T-helper 2 cell (primary cell): ENCODE measurements around the gene AIF1L.

Source experiments
- DNase-seq, 5 experiments: peaks; one replicate each; pipeline versions ENCODE4 v3.0.0 to v3.0.0-alpha.2; 2012 to 2022
- total RNA-seq, 2 donors: gene quantifications; one replicate each; lab custom pipeline; 2026; lab: John Stamatoyannopoulos, UW

The AIF1L gene
- 0.94 reads per million in 2 donors for total RNA-seq

DNA sequence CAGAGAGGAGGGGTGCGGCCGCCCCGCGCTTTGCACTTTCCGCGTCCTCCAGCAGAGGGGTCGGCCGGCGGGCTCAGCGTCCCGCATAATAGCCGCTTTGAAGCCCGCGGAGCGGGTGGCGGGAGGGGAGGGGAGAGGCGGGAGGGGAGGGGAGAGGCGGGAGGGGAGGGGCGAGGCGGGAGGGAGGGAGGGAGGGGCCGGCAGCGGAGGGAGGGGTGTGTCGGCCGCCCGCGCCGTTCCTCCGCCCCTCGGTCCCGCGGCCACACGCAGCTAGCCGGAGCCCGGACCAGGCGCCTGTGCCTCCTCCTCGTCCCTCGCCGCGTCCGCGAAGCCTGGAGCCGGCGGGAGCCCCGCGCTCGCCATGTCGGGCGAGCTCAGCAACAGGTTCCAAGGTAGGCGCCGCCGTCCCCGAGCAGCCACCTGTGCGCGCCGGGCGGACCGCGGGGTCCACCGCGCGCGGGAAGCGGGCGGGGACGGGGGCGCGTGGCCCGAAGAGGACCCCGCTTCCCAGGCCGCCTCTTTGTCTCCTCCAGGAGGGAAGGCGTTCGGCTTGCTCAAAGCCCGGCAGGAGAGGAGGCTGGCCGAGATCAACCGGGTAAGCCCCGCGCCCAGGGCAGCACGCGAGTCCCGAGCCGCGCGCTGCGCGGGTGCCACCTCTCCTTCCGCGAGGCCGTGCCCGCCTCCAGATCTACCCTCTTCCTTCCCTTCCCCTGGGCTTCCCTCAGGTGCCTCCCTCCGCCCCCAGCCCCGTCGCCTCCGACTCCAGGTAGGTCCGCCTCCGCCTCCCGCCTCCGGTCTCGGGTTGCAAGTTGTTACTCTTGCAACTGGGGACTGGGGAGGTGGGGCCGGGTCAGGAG is at the start of gene AIF1L:
Gene AIF1L (plus strand): TSS at position 263 of the 857 bp plus-strand sequence. CDS start 99 bp downstream, at position 362.
- DNase-seq: peak in 1 of 5 experiments; percentile 41

DNA sequence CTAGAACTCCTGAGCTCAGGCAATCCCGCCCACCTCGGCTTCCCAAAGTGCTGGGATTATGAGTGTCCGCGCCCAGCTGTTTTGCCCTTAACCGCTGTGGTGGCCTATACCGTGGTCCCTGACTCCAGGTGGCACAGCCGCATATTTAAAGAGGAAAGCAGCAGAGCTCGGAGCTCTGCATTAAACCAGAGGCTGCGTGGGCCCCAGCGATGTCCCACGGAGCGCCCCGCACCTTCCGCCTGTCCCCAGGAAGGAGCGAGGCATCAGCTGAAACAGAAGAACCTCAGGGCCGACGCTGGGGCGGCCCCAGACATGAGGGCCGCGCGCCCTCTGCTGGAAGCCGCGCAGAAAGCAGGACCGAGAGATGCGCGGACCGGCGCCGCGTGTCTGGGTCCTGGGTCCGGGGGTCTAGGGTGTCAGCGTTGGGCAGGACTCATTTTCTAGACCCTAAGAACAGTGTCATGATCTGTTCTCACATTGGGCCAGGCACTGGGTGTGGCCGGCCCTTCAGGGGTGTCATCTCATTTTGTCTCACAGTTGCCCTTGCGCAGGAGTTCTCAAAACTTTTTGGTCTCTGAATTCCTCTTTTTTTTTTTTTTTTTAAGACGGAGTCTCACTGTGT is 49.6 kb upstream of the AIF1L start:
- peak; percentile 27 to 74 (median 54) for DNase-seq

GRCh38 chr9:131048332-131048731 is 48.0 kb upstream of the AIF1L start:
- DNase-seq: no peak

DNA sequence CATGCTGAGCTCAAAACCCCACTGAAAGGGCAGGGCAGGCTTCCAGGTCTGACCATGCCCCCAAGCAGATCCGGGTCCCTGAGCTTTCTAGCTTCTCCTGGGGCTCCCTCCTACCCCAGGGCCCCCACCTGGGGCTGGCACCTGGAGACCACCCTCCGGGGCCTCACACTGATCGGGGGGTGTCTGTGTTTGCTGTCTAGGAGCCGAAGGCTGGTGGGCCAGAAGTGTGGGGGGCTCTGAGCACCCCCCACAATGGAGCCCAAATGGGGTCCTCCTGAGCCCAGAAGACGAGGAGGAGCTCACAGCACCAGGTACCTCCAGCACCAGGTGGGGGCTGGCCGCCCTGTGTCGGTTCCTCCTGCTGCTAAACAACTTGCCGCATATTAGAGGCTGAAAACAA is 47.5 kb upstream of the AIF1L start:
- DNase-seq: no peak

- no peak for DNase-seq
Measured at GRCh38 chr9:131049829-131050715, 46.3 kb upstream of the AIF1L start.

DNA sequence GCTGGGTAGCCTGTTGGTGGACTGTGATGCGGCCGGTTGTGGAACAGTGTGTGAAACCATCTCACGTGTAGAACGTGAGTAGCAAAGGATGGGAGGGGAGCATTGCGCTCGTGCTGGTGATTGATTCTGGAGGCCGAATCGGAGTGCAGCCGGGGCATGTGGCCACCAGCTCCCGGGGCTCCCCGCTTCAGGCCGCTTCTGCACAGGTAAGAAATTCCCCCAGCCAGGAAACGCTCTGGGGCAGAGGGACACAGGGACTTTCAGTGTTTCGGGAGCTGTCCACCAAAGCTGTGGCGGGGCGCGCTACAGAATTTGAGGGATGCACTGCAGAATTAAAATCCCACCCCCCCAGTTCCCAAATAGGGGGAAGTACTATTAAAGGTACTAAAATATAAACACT is 45.5 kb upstream of the AIF1L start:
- no peak for DNase-seq

DNA sequence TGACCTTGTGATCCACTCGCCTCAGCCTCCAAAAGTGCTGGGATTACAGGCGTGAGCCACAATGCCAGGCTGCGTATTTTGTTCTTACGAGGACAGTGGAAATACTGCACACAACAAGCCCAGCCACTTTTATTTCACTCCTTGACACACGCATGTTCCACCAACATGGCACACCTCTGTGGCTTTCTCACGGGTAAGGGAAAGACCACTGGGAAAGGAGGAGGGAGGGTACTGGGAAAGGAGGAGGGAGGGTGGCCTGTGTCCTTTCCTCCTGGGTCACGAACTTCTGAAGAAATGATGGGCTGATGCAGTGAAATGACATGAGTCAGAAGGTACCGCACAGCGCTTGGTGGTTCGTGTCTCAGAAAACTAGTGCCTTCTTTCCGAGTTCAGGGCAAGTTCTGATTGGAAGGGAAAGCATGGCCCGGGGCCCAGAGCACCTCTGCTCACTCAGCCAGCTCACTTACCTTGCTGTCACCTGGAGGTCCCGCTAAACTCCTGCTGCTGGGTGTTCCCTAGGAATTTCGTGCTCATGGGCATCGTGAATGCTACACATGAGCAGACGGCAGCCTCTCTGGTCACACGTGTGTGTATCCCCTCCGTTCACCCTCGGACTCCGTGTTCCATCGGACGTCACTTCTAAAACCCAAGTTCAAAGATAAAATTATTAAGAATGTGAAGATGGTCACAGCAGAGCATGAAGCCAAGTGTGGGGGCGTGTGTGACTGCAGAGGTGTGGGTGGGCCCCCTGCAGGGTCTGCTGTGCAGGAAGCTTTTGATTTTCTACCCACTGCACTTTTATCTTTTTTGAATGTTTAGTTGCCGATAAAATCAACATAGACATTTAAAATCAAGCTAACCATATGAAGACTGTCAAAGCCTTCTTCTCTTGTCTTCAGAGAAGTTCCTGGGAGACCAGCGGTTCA is 44.5 kb upstream of the AIF1L start:
- no peak for DNase-seq

DNA sequence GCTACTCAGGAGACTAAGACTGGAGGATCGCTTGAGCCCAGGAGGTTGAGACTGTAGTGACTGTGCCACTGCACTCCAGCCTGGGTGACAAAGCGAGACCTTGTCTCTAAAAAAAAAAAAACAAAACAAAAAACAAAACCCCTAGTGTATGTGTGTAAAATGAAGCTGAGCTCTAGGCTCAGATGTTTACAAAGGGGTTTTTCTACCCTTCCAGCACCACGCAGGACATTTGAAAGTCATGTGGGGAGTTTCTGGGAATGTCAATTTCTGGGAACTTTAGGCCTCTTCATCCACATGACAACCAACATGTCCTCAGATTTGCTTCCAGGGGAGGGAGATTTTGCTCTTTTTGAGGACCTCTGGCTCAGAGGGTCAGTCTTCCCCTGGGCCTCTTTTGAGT is 42.4 kb upstream of the AIF1L start:
- DNase-seq: no peak

DNA sequence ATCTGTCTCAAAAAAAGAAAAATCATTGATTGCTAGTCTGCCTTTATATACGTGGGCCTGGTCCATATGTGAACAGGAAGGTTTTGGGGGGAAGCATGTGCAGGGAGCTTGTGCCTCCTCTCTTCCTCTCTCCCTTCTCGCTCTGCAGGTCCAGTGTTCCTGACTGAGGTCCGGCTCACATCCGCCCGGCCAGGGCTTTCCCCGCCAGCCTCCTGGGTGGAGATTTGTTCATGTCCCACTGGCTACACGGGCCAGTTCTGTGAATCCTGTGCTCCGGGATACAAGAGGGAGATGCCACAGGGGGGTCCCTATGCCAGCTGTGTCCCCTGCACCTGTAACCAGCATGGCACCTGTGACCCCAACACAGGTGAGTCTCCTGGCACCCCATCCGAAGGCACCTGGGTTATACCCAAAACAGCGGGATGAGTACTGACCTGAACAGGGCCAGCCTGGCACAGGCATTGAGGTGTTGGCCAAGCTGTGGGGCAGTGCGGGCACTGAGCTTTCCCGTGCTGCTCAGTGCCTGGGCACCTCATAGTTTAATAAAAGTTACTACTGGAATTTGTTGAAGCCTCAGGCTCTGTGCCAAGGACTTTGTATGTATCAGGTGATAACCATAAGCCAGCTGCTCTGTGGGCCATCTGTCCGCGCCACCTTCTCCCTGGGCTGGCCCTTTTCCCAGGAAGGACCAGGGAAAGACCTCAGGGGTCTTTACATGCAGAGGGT is 39.4 kb upstream of the AIF1L start:
- no peak for DNase-seq

GRCh38 chr9:131060900-131061630 is 35.3 kb upstream of the AIF1L start:
- no peak for DNase-seq

DNA sequence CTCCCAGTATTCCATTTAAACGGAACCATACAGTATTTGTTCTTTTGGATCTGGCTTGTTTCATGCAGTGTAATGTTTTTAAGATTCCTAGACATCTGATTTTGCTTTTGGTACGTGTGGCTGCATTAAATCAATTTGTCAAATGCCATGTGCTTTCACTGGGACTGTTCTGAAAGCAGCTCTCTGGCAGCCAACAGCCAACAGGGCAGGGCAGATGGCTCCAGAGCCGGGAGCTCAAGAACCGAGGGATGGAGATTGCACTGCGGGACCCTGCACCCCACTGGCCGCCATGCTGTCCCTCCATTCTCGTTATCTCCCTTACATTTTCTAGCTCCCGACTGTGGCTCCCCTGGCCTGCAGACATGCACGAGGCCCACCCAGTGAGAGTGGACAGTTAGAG is 33.4 kb upstream of the AIF1L start:
- no peak for DNase-seq

- no peak for DNase-seq
Measured at GRCh38 chr9:131065599-131065998, 30.7 kb upstream of the AIF1L start.

DNA sequence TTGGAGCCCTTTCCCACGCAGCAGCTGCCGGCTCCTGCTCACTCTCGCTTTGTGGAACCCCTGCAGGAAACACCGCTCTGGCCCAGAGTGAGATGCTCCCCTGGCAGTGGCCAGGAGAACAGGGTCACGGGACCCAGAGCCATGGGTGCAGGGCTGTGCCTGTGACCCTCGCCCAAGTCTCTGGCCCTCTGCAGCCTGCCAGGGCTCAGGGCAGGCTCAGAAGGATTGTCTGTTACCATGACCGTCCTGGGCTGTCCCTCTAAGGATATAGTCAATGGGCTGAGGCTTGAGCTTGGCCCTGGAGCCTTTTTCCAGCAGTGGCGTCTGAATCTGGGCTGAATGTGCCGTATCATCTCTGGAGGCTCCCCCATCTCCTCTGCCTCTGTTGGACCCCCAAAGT is 28.7 kb upstream of the AIF1L start:
- DNase-seq: no peak

GRCh38 chr9:131068076-131068816 is 28.1 kb upstream of the AIF1L start:
- no peak for DNase-seq

DNA sequence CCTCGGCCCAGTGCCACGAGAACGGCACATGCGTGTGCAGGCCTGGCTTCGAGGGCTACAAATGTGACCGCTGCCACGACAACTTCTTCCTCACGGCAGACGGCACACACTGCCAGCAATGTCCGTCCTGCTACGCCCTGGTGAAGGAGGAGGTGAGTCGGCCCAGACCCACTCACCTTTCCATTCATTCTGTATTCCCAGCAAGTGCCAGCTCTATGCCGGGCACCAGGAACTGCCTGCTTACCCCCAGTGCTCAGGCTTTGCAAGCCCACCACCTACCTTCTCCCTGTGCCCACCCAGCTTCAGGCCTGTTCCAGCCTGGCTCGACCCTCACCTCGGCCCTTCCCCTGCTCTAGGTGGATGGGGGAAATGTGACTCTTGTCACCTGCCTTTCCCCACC is 26.6 kb upstream of the AIF1L start:
- DNase-seq: no peak

DNA sequence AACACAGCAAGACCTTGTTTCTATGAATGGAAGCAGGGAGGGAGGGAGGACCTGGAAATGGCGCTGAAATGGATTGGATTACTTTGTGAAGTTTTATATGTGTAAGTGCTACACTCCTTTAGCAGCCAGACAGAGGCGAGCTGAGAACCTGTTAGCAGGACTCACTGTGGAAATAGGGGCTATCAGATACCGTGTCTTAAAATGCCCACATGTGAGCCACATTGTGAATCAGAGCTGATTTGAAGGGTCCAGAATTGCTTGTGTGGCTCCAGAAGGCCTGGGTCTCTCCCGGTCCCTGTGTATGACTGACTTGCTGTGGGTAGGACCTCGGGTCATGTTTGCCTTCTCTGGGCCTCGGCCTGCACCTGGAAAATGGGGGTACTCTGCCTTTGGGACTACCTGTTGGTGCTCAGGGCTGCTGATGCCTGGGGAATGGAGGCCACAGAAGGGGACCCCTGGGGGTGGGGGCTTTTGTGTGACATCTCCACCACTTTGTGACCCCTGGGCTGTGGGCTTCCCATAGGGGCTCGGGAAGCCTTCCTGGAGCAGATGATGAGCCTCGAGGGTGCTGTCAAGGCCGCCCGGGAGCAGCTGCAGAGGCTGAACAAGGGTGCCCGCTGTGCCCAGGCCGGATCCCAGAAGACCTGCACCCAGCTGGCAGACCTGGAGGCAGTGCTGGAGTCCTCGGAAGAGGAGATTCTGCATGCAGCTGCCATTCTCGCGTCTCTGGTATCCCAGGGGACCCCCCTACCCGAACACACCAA is 24.0 kb upstream of the AIF1L start:
- DNase-seq: no peak

GRCh38 chr9:131072871-131073237 is 23.5 kb upstream of the AIF1L start:
- no peak for DNase-seq

DNA sequence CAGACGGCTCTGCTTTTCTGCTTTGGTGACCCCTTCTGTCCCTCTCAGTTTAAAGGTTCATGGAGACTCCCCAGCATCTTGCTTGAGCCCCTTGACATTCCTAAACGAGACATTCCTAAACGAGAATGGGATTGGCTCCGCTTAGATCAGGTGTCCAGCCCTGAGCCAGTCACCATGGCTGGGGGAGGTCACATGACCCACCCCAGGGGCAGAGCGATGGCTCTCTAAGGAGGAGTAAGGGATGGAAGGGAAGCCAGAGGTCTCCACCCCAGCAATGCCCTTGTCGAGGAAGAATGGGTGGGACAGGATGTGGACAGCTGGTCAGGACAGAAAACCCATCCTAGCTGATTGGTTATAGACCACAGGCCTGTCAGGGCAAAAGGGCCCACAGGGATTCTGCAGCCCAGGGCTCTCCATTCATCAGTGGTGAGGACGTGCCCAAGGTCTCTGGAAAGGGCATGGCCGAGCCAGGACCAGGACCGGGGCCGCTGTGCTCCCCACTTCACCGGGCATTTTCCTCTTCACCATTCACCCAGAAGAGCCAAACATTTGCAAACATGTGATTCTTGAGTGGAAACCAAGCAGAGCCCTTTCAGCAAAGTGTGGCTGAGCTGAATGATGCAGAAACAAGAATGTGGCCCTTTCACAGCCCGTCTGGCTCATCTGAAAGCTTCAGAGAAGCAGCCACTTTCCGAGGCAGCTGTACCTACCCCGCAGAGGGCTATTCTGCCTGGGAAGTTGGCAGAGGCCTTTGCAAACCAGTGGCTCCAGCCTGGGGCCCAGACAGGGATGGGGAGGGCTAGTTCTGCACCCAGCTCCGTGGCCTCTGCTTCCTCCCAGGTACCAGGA is 19.8 kb upstream of the AIF1L start:
- no peak for DNase-seq
